Activated CD4-positive, alpha-beta T cell treated with anti-CD3 and anti-CD28 coated beads, Interleukin-2, amount 10 ng/mL, durations not matched to agents 7 days and 5 days (primary cell): ENCODE results near the gene RASSF4. TPM values are rescaled to one million over a fixed set of nuclear protein-coding genes. Genes with fewer than 3 reads are reported as not detected.

ENCODE experiments used
- CTCF ChIA-PET: fragments of 350-600 bp; sonication (Branson Sonifier 250); formaldehyde crosslinking; loops from one replicate; lab custom pipeline; 2021; ENCODE audit warnings: antibody characterized with exemption; lab: Charles Lee
- POLR2A ChIA-PET: fragments of 350-600 bp; sonication (Branson Sonifier 250); formaldehyde crosslinking; loops from one replicate; lab custom pipeline; 2021; ENCODE audit warnings: antibody characterized with exemption; lab: Charles Lee
- DNase-seq: peaks from one replicate; pipeline ENCODE4 v3.0.0-alpha.2; 2020
- H3K27ac Mint-ChIP-seq: one replicate; pipeline ENCODE4 v1.8.0; 2021; ENCODE audit warnings: mild to moderate bottlenecking, moderate library complexity, mixed read lengths
- H3K27me3 Mint-ChIP-seq: one replicate; pipeline ENCODE4 v1.8.0; 2021; ENCODE audit warnings: mixed read lengths
- H3K36me3 Mint-ChIP-seq: one replicate; pipeline ENCODE4 v1.8.0; 2021; ENCODE audit warnings: low read depth, mixed read lengths
- H3K4me1 Mint-ChIP-seq: one replicate; pipeline ENCODE4 v1.8.0; 2021; ENCODE audit warnings: mixed read lengths
- H3K4me3 Mint-ChIP-seq: one replicate; pipeline ENCODE4 v1.8.0; 2021; ENCODE audit warnings: mild to moderate bottlenecking, moderate library complexity, mixed read lengths
- H3K9me3 Mint-ChIP-seq: one replicate; pipeline ENCODE4 v1.8.0; 2021; ENCODE audit warnings: mixed read lengths
- total RNA-seq, 2 experiments: library from RNA; stranded (reverse); gene quantifications; one replicate each; pipeline ENCODE4 v1.2.3, GENCODE V29; 2021

The RASSF4 gene
- total RNA-seq, 2 experiments from 2014 or later, result 0.42 to 0.52 TPM

DNA sequence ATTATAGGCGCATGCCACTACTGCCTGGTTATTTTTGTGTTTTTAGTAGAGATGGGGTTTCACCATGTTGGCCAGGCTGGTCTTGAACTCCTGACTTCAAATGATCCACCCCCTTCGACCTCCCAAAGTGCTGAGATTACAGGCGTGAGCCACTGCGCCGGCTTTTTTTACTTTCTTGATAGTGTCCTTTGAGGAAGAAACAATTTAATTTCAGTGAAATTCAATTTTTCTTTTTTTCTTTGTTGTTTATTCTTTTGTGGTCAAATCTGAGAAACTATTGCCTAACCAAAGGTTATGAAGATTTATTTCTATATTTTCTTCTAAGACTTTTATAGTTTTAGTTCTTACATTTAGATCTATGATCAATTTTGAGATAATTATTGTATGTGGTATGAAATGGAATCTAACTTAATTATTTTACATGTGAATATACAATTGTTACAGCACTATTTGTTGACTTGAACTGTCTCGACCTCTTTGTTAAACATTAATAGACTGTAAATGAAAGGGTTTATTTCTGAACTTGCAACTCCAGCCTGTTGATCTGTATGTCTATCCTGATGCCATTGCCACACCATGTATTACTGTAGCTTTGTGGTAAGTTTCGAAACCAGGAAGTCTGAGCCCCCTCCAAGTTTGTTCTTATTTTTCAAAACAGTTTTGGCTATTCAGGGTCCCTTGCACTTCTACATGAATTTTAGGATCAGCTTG is 19.8 kb upstream of the RASSF4 start:
- Mint-ChIP-seq H3K4me3 (no peak overlapping the region), H3K27ac (no peak overlapping the region), H3K9me3 (peaks cover 4% of the 10 kb centered on the region), H3K27me3 (peaks cover 25% of the 10 kb centered on the region), H3K4me1 (peaks cover 9% of the 10 kb centered on the region), H3K36me3 (no peaks in the 10 kb centered on the region)
- no peak for DNase-seq
- CTCF ChIA-PET, result no interaction called here
- POLR2A ChIA-PET, result no interaction called here

DNA sequence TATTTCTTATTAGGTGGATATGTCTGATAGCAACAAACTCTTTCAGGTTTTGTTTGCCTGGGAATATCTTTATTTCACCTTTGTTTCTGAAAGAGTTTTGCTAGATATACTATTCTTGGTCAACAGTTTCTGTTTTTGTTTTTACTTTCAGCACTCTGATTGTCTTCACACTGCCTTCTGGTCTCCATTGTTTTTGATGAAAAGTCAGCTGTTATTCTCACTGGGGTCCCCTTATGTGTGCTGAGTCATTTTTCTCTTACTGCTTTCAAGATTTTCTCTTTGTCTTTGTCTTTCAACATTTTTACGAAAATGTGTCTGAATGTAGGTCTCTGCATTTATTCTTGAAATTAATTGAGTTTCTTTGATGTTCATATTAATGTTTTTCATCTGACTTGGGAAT is 15.2 kb upstream of the RASSF4 start:
- H3K4me3 Mint-ChIP-seq, result no peak overlapping the region
- H3K9me3 Mint-ChIP-seq, result peaks cover 8% of the 10 kb centered on the region
- H3K4me1 Mint-ChIP-seq, result peaks cover 1% of the 10 kb centered on the region
- no peak for DNase-seq
- CTCF ChIA-PET, result no interaction called here
- no peaks in the 10 kb centered on the region for H3K36me3 Mint-ChIP-seq
- H3K27ac Mint-ChIP-seq, result no peak overlapping the region
- POLR2A ChIA-PET, result no interaction called here
- H3K27me3 Mint-ChIP-seq, result peaks cover 28% of the 10 kb centered on the region

DNA sequence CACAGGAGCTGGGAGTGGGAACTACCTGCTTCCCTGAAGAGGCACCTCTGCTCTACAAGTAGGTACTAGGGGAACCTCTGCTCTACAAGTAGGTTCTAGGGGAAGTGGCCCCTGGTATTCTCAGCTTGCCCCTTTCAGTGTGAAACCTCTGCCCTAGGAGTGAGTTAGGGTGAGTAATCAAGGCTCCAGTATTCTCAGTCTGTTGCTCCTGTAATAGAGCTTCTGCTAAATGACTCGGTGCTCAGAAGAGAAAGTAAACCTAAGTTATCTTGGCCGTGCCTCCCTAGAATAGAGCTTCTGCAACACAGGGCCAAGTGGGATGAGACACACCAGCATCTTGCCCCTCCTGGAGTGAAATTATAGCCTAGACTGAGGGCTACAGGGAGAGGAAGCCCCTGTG is 13.4 kb upstream of the RASSF4 start:
- no peak for DNase-seq
- Mint-ChIP-seq H3K36me3 (no peaks in the 10 kb centered on the region), H3K27me3 (peaks cover 24% of the 10 kb centered on the region), H3K4me3 (no peak overlapping the region), H3K4me1 (no peaks in the 10 kb centered on the region), H3K9me3 (peaks cover 8% of the 10 kb centered on the region), H3K27ac (no peak overlapping the region)
- POLR2A ChIA-PET, result no interaction called here
- CTCF ChIA-PET, result interaction anchor here (1.0 to 2.5 kb wide), 3 partner anchors 9 to 19 kb away, joined by 3 to 7 read pairs (median 7); no protein-coding TSS in a partner anchor

DNA sequence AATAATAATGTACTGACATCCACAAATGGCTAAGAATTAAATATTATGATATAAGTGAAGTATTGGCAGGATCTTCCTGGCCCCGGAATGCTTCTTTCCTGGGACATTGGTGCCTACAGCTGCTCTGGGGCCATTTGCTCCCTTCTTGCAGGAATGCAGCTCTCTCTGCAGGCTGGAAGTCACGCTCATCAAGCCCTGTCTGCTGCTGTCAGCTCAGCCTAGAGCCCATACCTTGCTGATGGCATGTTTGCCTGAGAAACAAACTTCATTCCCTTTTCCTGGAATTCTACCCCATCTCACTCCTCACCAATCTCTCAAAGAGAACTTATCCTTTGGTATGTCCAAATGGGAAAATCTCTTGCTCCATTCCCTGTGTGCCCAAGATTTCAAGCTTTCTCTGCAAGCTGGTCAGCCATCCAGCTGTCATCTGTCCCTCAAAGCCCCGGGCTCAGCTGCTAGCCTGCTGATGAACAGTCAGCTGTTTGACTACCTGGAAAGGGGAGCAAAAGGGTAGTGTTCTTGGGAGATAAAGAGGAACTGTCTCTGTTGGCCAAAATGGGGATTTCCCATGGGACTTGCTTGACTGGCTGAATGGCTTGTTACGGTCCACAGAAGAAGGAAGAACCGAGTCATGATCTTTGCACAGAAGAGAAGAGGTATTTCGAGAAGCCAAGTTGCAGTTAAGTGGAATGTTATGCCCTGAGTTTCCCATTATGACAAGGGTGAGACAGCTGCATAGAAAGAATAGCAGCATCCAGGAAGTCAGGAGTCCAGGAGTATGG is 12.0 kb upstream of the RASSF4 start:
- no peak overlapping the region for H3K4me3 Mint-ChIP-seq
- H3K4me1 Mint-ChIP-seq, result no peaks in the 10 kb centered on the region
- peaks cover 15% of the 10 kb centered on the region for H3K27me3 Mint-ChIP-seq
- no peak overlapping the region for H3K27ac Mint-ChIP-seq
- ChIA-PET POLR2A (no interaction called here), CTCF (interaction anchor here (0.7 to 2.5 kb wide), 3 partner anchors 10 to 1615 kb away, joined by 3 to 7 read pairs (median 3); no protein-coding TSS in a partner anchor)
- H3K36me3 Mint-ChIP-seq, result no peaks in the 10 kb centered on the region
- peaks cover 8% of the 10 kb centered on the region for H3K9me3 Mint-ChIP-seq
- no peak for DNase-seq

DNA sequence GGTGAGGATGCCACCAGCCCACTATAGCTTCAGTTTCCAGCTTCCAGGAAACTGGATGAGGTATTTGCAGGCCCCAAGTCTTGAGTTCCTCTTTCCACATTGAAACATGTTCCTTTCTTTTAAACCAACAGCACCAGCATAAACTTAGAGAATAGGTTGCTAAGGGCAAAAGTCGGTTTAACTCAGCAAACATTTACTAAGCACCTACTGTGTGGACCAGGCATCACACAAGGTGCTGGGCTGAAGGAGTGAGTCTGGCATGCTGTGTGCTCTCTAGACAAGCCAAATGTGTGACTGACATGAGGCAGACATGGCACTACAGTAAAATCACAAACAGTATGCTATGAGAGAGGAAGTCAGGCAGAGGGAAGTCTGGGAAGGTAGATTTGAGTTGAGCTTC is 11.0 kb upstream of the RASSF4 start:
- CTCF ChIA-PET, result interaction anchor here (2.5 kb wide), 1 partner anchor 11 kb away, joined by 7 read pairs; no protein-coding TSS in a partner anchor
- DNase-seq, result no peak
- Mint-ChIP-seq H3K4me1 (no peaks in the 10 kb centered on the region), H3K36me3 (no peaks in the 10 kb centered on the region), H3K4me3 (no peak overlapping the region), H3K27me3 (peaks cover 9% of the 10 kb centered on the region), H3K9me3 (peaks cover 8% of the 10 kb centered on the region), H3K27ac (no peak overlapping the region)
- POLR2A ChIA-PET, result no interaction called here

DNA sequence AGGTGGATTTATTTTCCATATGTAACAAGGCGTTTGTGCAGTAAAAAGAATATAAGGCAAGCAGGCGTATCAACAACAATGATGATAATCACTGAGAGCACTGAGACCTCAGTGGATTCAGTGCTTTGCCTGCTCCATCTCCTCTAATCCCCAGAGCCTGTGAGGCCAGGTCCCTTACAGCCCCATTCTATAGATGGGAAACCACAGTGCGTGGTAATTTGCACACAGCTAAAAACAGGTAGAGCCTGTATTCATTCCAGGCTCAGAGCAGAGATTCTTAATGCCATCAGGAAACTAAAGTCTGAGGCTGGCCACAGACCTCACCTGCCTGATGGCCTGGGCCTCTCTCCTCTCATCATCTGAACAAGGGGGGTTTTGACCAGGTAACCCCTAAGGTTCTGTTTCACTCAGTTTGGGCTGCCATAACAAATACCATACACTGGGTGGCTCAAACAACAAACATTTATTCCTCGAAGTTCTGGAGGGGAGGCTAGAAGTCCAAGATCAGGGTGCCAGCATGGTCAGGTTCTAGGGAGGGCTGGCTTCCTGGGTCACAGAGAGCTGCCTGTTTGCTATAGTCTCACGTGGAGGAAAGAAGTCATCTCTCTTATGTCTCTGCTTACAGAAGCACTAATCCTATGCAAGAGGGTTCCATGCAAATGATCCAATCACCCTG is 10.3 kb upstream of the RASSF4 start:
- Mint-ChIP-seq H3K4me1 (no peaks in the 10 kb centered on the region), H3K36me3 (no peaks in the 10 kb centered on the region), H3K9me3 (peaks cover 8% of the 10 kb centered on the region), H3K4me3 (no peak overlapping the region), H3K27me3 (peaks cover 7% of the 10 kb centered on the region), H3K27ac (no peak overlapping the region)
- POLR2A ChIA-PET, result no interaction called here
- DNase-seq, result no peak
- CTCF ChIA-PET, result interaction anchor here (0.8 kb wide), 1 partner anchor 13 kb away, joined by 3 read pairs; no protein-coding TSS in a partner anchor

DNA sequence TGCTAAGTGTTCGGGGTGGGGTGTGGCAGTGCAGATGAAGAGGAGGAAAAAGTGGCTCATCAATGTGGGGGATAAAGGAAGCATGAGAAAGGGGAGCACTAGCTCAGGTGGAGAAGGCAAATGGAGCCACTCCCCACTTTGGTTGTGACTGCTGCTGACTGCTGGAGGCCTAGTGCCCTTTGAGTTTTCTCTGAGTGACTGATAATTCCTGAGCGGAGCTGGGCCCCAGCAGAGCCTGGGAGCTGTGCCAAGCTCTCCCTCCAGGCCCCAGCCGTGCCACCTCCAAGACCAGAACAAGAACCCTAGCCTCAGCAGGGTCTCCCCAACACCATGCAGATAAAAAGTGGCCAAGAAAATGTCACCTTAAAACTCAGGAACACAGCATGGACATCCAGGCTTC is 9.7 kb upstream of the RASSF4 start:
- Mint-ChIP-seq H3K4me1 (peaks cover 2% of the 10 kb centered on the region), H3K27ac (no peak overlapping the region), H3K4me3 (no peak overlapping the region), H3K36me3 (no peaks in the 10 kb centered on the region), H3K27me3 (peaks cover 3% of the 10 kb centered on the region), H3K9me3 (peaks cover 4% of the 10 kb centered on the region)
- DNase-seq, result no peak
- ChIA-PET POLR2A (no interaction called here), CTCF (interaction anchor here (0.8 kb wide), 1 partner anchor 13 kb away, joined by 3 read pairs; no protein-coding TSS in a partner anchor)

DNA sequence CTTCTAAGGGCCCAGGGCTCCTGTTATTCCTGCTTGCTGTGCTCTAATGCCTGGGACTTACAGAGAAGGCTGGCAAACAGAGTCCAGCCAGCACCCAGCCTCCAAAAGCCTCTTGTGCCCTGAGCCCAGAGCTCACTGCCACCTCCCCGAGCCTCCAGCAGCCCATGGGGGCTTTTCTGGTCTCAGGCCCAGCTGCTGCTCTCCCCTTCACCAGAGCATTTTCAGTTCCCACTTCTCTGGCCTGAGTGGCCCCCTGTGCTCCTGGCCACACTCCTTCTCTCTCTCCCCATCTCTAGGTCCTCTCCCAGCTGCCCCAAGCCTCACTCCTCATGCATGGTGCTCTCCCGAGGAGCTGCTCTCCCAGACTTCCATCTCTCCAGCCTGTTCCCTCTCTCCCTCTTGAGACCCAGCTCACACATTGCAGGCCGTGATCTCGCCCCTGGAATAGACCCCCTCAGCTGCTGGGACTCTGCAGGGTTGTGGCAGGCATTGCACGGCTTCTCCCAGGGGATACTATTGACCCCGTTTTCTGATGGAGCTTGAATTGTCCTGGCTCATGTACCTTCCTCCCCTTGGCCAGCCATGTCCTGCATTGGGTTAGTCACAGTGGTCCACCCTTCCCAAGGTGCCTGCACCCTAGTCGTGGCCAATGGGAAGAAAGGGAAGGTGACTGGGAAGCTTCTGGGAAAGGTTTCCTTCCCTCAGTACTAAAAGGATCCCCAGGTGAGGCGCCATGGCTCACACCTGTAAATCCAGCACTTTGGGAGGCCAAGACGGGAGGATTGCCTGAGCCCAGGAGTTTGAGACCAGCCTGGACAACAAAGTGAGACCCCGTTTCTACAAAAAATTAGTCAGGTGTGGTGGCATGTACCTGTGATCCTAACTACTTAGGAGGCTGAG is 9.0 kb upstream of the RASSF4 start:
- DNase-seq, result no peak
- no peak overlapping the region for H3K4me3 Mint-ChIP-seq

DNA sequence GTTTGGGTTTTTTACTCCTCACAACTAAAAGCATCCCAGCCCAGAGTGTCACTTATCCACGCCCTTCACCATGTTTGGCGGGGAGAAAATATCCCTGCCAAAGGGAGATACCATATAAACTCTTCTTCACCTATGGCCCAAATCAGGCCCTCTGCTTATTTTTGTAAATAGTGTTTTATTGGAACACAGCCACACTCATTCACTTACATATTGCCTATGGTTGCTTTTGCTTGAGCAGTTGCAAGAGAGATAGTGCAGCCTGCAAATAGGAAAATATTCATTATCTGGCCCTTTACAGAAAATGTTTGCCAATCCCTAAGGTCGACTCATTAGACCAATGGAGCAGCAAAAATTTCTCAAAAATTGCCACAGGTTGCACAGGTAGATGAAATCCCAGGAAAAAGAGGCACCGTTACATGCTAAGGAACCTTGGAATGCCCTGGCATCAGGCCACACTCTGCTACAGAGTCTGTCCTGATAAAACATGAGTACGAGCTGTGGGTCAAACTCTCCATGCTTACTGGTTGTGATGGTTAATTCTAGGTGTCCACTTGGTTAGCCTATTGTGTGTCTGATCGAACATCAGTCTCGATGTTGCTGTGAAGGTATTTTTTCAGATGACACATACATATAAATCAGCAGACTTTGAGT is 7.9 kb upstream of the RASSF4 start:
- ChIA-PET POLR2A (no interaction called here), CTCF (no interaction called here)
- peaks cover under 1% of the 10 kb centered on the region for H3K9me3 Mint-ChIP-seq
- peaks cover 5% of the 10 kb centered on the region for H3K4me1 Mint-ChIP-seq
- H3K27ac Mint-ChIP-seq, result no peak overlapping the region
- no peak overlapping the region for H3K4me3 Mint-ChIP-seq
- no peaks in the 10 kb centered on the region for H3K27me3 Mint-ChIP-seq
- H3K36me3 Mint-ChIP-seq, result peaks cover 9% of the 10 kb centered on the region
- no peak for DNase-seq

More for the DNA sequence above, 9.0 kb upstream of the RASSF4 start:
- H3K9me3 Mint-ChIP-seq, result no peaks in the 10 kb centered on the region
- H3K4me1 Mint-ChIP-seq, result peaks cover 2% of the 10 kb centered on the region
- H3K27ac Mint-ChIP-seq, result no peak overlapping the region
- ChIA-PET POLR2A (no interaction called here), CTCF (no interaction called here)
- H3K27me3 Mint-ChIP-seq, result no peaks in the 10 kb centered on the region
- H3K36me3 Mint-ChIP-seq, result no peaks in the 10 kb centered on the region

DNA sequence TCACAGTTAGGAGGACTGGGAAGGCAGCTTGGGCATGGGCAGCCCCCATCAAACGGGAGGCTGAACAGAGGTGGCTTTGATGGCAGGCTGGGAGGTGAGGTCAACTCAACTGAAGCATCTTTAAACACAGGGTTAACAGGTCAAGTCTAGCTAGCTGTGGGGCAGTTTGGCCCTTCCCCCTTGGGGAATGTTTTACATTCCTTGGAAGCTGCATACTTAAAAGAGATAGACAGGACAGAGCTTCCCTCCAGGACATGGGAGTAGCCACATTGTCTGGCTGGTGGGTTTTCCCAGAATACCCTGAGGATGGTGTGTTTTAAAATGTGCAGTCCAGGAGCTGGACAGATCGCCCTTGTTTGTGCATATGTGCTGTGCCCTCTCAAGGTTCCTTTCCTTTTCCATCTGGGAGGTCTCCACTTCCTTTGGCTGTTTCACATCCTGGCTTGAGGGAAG is 6.8 kb upstream of the RASSF4 start:
- H3K4me3 Mint-ChIP-seq, result no peak overlapping the region
- H3K36me3 Mint-ChIP-seq, result peaks cover 12% of the 10 kb centered on the region
- peaks cover 3% of the 10 kb centered on the region for H3K9me3 Mint-ChIP-seq
- ChIA-PET CTCF (interaction anchor here (1.1 to 1.2 kb wide), 2 partner anchors 11 to 71 kb away, joined by 3 read pairs; no protein-coding TSS in a partner anchor), POLR2A (no interaction called here)
- DNase-seq, result no peak
- peaks cover 9% of the 10 kb centered on the region for H3K4me1 Mint-ChIP-seq
- no peak overlapping the region for H3K27ac Mint-ChIP-seq
- H3K27me3 Mint-ChIP-seq, result no peaks in the 10 kb centered on the region

DNA sequence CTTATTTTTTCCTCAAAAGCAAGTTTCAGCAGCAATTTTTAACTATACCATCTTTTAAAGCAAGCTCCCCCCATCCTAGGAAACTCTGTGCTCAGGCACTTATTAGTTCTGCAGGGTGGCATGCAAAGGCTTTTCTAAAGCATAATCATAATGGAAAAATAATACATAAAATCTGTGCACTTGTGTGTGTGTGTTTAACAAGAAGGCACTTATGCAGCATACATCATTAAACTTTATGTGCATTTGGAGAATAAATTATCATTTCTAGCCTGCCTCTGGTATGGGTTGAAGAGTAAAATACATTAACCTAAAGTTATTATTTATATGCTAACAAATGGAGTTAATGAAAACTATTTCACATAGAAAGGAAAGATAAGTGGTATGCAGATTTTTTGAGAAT is 5.6 kb upstream of the RASSF4 start:
- H3K4me1 Mint-ChIP-seq, result peaks cover 17% of the 10 kb centered on the region
- H3K36me3 Mint-ChIP-seq, result peaks cover 12% of the 10 kb centered on the region
- ChIA-PET CTCF (interaction anchor here (0.7 to 1.2 kb wide), 2 partner anchors 31 to 73 kb away, joined by 3 to 6 read pairs; no protein-coding TSS in a partner anchor), POLR2A (no interaction called here)
- DNase-seq, result no peak
- no peak overlapping the region for H3K4me3 Mint-ChIP-seq
- no peaks in the 10 kb centered on the region for H3K27me3 Mint-ChIP-seq
- peaks cover 3% of the 10 kb centered on the region for H3K9me3 Mint-ChIP-seq
- H3K27ac Mint-ChIP-seq, result no peak overlapping the region
